HepG2 (cell line): ENCODE measurements around the gene DCST2. TPM values are rescaled to one million over a fixed set of nuclear protein-coding genes. Genes with fewer than 3 reads are reported as not detected.

Experiments used
- AGO2 ChIP-seq: fragments of 200-400 bp; formaldehyde crosslinking; optimal IDR thresholded peaks from 2 replicates; pipeline ENCODE3; 2017; ENCODE audit warnings: mild to moderate bottlenecking, low read depth, low read length, moderate library complexity
- BHLHE40 ChIP-seq: IDR thresholded peaks from 2 replicates; pipeline ENCODE4 v1.6.1; 2011; ENCODE audit warnings: low read length, improper control_type of control experiment
- IRF1 ChIP-seq: sonication (generic); formaldehyde crosslinking; IDR thresholded peaks from 2 replicates; pipeline ENCODE4 v1.4.0; 2020; ENCODE audit warnings: low read depth, mild to moderate bottlenecking, missing genetic modification reagents
- MAFK ChIP-seq, 2 experiments: IDR thresholded peaks in 1 of 2; conservative IDR thresholded peaks in 1 of 2; 2 replicates each; pipeline ENCODE4 v1.6.1; 2011; ENCODE audit warnings: improper control_type of control experiment in 2 of 2, low read length in 2 of 2
- NONO ChIP-seq, 2 experiments: fragments of 450-650 bp in 1 of 2; sonication (generic) in 1 of 2; formaldehyde crosslinking in 1 of 2; IDR thresholded peaks in 1 of 2; conservative IDR thresholded peaks in 1 of 2; 2 replicates each; pipeline versions ENCODE4 v1.6.1 to v1.8.0; 2017 to 2022; ENCODE audit warnings: mild to moderate bottlenecking in 1 of 2, missing genetic modification reagents in 1 of 2, moderate library complexity in 1 of 2
- PITX1 ChIP-seq: sonication (generic); formaldehyde crosslinking; IDR thresholded peaks from 2 replicates; pipeline ENCODE4 v1.5.1; 2020; ENCODE audit warnings: mild to moderate bottlenecking, missing genetic modification reagents
- SOX13 ChIP-seq, 3 experiments: fragments of 450-650 bp in 1 of 3; sonication (generic) in 1 of 3; formaldehyde crosslinking in 1 of 3; IDR thresholded peaks in 2 of 3; conservative IDR thresholded peaks in 1 of 3; 2 replicates each; pipeline versions ENCODE4 v1.5.0 to v1.6.1; 2016 to 2020; ENCODE audit warnings: antibody characterized with exemption in 1 of 3, mild to moderate bottlenecking in 1 of 3, missing compliant biosample characterization in 1 of 3, missing genetic modification reagents in 1 of 3, moderate library complexity in 1 of 3
- SPEN ChIP-seq: sonication (generic); formaldehyde crosslinking; IDR thresholded peaks from 2 replicates; pipeline ENCODE4 v1.5.1; 2020; ENCODE audit warnings: low read depth, mild to moderate bottlenecking, missing genetic modification reagents
- TGIF2 ChIP-seq: IDR thresholded peaks from 2 replicates; pipeline ENCODE4 v1.6.1; 2016; ENCODE audit warnings: control low read depth, missing compliant biosample characterization
- UBTF ChIP-seq: sonication (generic); formaldehyde crosslinking; IDR thresholded peaks from 2 replicates; pipeline ENCODE4 v1.4.0; 2020; ENCODE audit warnings: mild to moderate bottlenecking, missing genetic modification reagents
- ZBTB33 ChIP-seq: sonication (generic); formaldehyde crosslinking; IDR thresholded peaks from 2 replicates; pipeline ENCODE4 v1.4.0; 2020; ENCODE audit warnings: missing genetic modification reagents
- ZBTB39 ChIP-seq: sonication (generic); formaldehyde crosslinking; IDR thresholded peaks from 2 replicates; pipeline ENCODE4 v1.5.0; 2020; ENCODE audit warnings: missing genetic modification reagents
- ZFP62 ChIP-seq: sonication (generic); formaldehyde crosslinking; IDR thresholded peaks from 2 replicates; pipeline ENCODE4 v1.4.0; 2020; ENCODE audit warnings: missing genetic modification reagents
- ZNF296 ChIP-seq: sonication (generic); formaldehyde crosslinking; conservative IDR thresholded peaks from 2 replicates; pipeline ENCODE4 v1.5.0; 2020; ENCODE audit warnings: mild to moderate bottlenecking, missing genetic modification reagents
- ZNF383 ChIP-seq: sonication (generic); formaldehyde crosslinking; IDR thresholded peaks from 2 replicates; pipeline ENCODE4 v1.4.0; 2020; ENCODE audit warnings: missing genetic modification reagents, mild to moderate bottlenecking, borderline replicate concordance
- ZNF597 ChIP-seq: sonication (generic); formaldehyde crosslinking; IDR thresholded peaks from 2 replicates; pipeline ENCODE4 v1.5.0; 2020; ENCODE audit warnings: missing genetic modification reagents
- ZNF670 ChIP-seq: sonication (generic); formaldehyde crosslinking; IDR thresholded peaks from 2 replicates; pipeline ENCODE4 v1.8.0; 2022; ENCODE audit warnings: mild to moderate bottlenecking, missing genetic modification reagents, borderline replicate concordance
- ZNF746 ChIP-seq: sonication (generic); formaldehyde crosslinking; IDR thresholded peaks from 2 replicates; pipeline ENCODE4 v1.8.0; 2022; ENCODE audit warnings: mild to moderate bottlenecking, missing genetic modification reagents
- ZNF775 ChIP-seq: sonication (generic); formaldehyde crosslinking; IDR thresholded peaks from 2 replicates; pipeline ENCODE4 v1.4.0; 2020; ENCODE audit warnings: missing genetic modification reagents, mild to moderate bottlenecking, moderate library complexity, borderline replicate concordance
- ZNF788 ChIP-seq: sonication (generic); formaldehyde crosslinking; IDR thresholded peaks from 2 replicates; pipeline ENCODE4 v1.5.0; 2020; ENCODE audit warnings: mild to moderate bottlenecking, missing genetic modification reagents, borderline replicate concordance
- polyA plus RNA-seq, 8 experiments: library from polyadenylated mRNA; depleted of rRNA in 3 of 8; stranded (reverse) in 7 of 8; unstranded in 1 of 8; fragments of >200 nt; fragmentation: Illumina TruSeq in 4 of 8; extraction: Trizol in 4 of 8; gene quantifications; 2 replicates each; pipeline versions ENCODE4 v1.2.1 to v1.2.3, GENCODE V29; 2011 to 2016; ENCODE audit warnings: low read depth in 4 of 8, missing spikeins in 1 of 8, mixed read lengths in 1 of 8; ENCODE audit not compliant: insufficient read depth in 1 of 8
- total RNA-seq, 5 experiments: library from RNA; depleted of rRNA; stranded (reverse); fragments of >200 nt; fragmentation: Illumina TruSeq; extraction: Trizol; gene quantifications; 2 replicates each; pipeline ENCODE4 v1.2.3, GENCODE V29; 2016; ENCODE audit warnings: low read depth in 1 of 5

DCST2 gene
- total and polyA plus RNA-seq, 2 of the 13 experiments (the other 11 are each of a cell fraction or from before 2014, with no cell fraction given) = 0.74 TPM; not detected in 1

- TF ChIP-seq ZNF670 (CRISPR knock-in tag) (no peak), MAFK (conservative IDR thresholded peaks at IDR 0.05 in 1 of 2, IDR thresholded peaks at IDR 0.05 in 1 of 2; ENCODE audit: low read length in 2 of 2) (no peak), PITX1 (CRISPR knock-in tag) (peak; percentile 40; the same call in 1 of the 2 replicates), IRF1 (CRISPR knock-in tag) (no peak), ZNF597 (CRISPR knock-in tag) (no peak), UBTF (CRISPR knock-in tag) (no peak), ZNF775 (CRISPR knock-in tag) (no peak), ZBTB39 (CRISPR knock-in tag) (no peak), NONO (IDR thresholded peaks at IDR 0.05) (no peak), NONO (CRISPR knock-in tag; conservative IDR thresholded peaks at IDR 0.05) (peak; percentile 31; the same call in 1 of the 2 replicates), TGIF2 (CRISPR knock-in tag) (0 out of 2 replicates have a peak, but pooled peaks have one; percentile 18), ZNF746 (CRISPR knock-in tag) (peak; percentile 84), ZFP62 (CRISPR knock-in tag) (no peak), ZNF296 (CRISPR knock-in tag) (0 out of 2 replicates have a peak, but pooled peaks have one; percentile 40), ZNF788 (CRISPR knock-in tag) (0 out of 2 replicates have a peak, but pooled peaks have one; percentile 26), SOX13 (IDR thresholded peaks at IDR 0.05) (no peak), SOX13 (CRISPR knock-in tag; conservative IDR thresholded peaks at IDR 0.05 in 1 of 2, IDR thresholded peaks at IDR 0.05 in 1 of 2) (peak in 1 of 2 experiments; percentile 49; a peak in 1 of 4 replicates), ZBTB33 (CRISPR knock-in tag) (no peak), SPEN (peak; percentile 49; the same call in 1 of the 2 replicates), BHLHE40 (peak; percentile 49; the same call in 1 of the 2 replicates), ZNF383 (CRISPR knock-in tag) (no peak), AGO2 (no peak)
Measured at GRCh38 chr1:155003766-155004351, 29.7 kb downstream of the DCST2 start (continued).
